G401.6 (cell line): ENCODE measurements around the gene FBXW12.
"Not testable (repeated sequence)": the region's sequence is repeated elsewhere in the genome, so short reads cannot be mapped to it uniquely, and the experiment has no call there.

Experiments used
- FAIRE-seq: peaks from 2 replicates; lab custom pipeline; 2012; peaks lifted over from hg19 to GRCh38; lab: Jason Lieb, UNC

FBXW12 gene

DNA sequence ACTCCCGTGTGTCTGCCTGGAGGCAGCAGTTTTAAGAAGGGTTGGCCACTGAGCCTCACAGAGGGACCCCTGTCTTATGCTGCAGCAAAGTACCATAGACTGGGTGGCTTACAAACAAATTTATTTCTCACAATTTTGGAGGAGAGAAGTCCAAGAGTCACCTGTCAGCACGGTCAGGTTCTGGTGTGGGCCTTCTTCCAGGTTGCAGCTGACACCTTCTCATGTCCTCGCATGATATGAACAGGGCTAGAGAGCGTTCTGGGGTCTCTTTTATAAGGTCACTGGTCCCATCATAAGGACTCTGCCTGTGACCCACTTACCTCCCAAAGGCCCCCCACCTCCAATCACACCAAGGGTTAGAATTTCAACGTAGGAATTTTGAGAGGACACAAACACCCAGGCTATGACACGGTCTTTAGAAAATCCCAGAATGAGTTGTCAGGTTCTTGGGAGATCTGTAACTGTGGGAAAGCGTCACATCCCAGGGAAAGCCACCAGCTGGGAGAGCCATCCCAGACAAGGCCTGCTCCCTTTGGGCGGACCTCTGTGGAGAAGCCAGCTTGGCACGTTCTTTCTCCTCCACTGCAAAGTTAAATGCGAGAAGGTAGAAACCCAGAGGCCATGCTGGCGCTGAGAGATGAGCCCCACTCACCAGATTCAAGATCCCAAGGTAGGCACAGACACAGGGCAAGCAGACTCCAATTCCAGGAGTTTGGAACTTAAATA, at the start of gene FBXW12:
FBXW12 (plus strand) TSS at position 569 of the 726 bp plus-strand sequence. CDS start 549 bp downstream, outside the sequence.
- no peak for FAIRE-seq

- FAIRE-seq, result not testable (repeated sequence)
These were observed 40.1 kb upstream of the FBXW12 start for GRCh38 chr3:48331706-48332435.

DNA sequence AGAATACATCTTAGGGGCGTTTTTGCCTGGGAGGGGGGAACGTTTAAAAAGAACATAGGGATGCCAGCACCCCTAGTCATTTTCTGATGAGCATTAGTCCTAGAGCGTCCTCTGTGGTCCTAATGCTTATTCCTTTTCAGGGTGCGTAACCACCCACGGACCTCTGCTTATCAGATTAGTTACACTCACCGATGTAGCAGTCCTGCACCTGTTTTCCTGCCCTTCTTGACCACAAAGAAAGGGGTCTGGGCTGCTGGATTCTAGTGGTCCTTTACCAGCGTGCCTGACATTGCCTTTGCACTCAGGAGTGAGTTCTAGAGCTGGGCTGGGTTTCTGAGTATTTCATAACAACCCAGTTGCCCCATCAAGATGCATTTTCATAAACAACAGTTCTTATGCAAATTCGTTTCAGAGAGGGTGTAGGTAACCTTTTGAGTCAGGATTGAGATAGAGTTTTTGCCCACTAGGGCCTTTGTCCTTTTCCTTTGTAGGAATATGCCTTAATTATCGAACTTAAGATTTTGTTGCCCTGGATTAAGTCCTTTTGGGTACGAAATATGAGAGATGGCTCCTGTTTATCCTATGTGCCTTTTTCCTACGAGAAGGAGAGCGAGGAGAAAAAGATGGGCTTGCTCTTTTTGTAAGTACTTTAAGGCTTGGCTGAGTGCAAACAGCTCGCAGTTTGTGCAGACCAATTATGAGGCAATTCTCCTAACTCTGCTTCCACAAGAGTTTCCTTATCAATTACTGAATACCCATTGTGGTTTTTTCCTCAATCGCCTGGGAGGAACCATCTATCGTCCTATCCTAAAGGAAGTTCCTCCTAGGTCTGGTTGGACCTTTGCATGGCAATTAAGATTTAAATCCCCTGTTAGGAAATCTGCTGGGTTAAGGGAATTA, 38.4 kb upstream of the FBXW12 start, which contains the start of gene SPINK8:
SPINK8 (minus strand) TSS at position 316 of the 900 bp plus-strand sequence. CDS start 5,320 bp downstream, outside the sequence.
- FAIRE-seq, result not testable (repeated sequence)

DNA sequence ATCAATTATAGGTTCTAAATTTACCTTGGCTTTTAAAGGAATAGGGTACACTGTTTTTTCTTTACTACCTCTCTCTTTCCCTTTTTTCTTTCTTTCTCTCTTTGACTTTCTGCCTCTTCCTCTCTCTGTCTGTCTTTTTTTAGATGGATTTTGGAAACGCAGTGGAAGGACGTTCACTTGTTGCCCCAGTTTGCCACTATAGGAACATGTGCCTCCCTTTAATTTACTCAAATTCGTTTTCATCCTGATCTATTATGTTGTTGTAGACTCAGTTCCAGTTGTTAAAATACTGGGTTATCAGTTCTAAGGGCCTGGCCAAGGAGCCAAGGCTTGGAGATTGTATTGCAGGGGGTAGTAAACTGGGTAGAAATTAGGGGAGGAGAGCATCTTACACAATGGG, 37.4 kb upstream of the FBXW12 start:
- FAIRE-seq, result no peak

DNA sequence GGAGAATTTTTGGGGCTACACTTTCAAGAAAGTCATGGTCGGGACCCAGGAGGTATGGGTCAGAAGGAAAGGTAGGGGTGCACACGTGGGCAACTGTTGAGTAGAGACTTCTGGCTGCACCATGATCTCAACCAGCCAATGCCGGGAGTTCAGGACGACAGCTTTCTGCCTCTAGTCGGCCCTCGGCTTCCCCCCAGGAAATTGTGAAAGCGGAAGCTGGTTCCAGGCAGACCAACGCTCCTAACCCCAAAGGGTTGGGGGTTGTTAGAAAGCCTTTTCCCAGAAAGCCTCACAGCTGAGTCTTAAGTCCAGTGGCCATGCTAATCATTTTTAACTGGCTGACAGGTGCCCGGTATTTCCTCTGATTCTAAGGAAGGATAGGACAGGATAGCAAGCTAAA, 36.7 kb upstream of the FBXW12 start:
- not testable (repeated sequence) for FAIRE-seq

DNA sequence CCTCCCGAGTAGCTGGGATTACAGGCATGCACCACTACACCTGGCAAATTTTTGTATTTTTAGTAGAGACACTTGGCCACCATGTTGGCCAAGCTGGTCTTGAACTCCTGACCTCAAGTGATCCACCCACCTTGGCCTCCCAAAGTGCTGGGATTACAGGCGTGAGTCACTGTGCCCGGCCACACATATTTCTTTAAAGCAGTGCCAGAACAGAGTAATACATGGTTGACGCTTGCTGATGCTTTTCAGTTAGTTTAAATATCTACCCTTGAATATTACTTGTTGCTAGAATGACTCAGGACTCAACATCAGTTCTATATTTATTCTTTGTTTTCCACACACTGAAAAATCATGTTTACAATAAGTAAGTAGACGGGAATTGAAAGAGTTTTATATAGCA, 34.5 kb upstream of the FBXW12 start:
- FAIRE-seq, result not testable (repeated sequence)

DNA sequence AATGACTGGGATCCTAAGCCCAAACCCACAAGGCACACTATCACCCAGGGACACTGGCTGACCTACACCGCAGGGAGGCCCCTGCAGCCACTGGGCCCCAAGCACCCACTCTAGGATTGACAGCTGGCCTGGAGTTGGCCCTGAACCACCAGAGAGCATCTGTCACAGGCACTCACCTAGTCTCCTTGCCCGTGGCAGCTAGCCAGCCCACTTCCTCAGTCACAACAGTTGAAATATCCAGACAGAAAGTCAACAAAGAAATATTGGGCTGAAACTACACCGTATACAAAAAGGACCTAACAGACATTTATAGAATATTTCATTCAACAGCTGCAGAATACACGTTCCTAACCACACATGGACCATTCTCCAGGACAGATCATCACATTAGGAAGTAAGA, 33.4 kb upstream of the FBXW12 start:
- FAIRE-seq, result no peak

- no peak for FAIRE-seq
These were observed 28.6 kb upstream of the FBXW12 start for GRCh38 chr3:48343432-48343831.

- no peak for FAIRE-seq
These were observed 27.0 kb upstream of the FBXW12 start for GRCh38 chr3:48344867-48345507.

DNA sequence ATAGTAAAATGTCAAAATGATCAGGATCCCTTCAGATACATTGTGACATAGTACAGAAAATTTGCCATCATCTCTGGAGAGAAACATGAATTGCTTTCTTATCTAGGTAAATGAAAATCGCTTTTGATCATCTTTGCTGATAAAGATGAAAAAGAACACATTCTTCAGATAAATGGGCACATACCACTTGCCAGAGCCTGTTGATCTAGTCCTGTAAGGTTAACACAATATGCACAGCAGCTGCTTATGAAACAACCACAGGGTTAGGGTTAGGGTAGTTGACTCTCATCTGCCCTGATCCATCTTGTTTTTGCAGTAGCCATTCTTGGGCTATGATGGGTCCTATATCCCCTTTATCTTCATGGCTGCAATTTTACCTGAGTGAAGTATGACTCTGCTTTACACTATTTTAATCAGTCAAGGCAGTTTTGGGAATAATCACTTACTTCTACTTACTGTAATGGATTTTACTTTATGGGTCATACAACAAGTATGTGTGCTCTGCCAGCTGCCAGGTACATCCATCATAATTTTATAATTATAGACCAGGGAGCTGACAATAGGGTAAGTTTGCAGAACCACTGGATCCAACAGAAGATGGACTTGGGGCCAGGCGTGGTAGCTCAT, 26.0 kb upstream of the FBXW12 start:
- FAIRE-seq, result no peak

- no peak for FAIRE-seq
These were observed 24.5 kb upstream of the FBXW12 start for GRCh38 chr3:48347500-48347899.

DNA sequence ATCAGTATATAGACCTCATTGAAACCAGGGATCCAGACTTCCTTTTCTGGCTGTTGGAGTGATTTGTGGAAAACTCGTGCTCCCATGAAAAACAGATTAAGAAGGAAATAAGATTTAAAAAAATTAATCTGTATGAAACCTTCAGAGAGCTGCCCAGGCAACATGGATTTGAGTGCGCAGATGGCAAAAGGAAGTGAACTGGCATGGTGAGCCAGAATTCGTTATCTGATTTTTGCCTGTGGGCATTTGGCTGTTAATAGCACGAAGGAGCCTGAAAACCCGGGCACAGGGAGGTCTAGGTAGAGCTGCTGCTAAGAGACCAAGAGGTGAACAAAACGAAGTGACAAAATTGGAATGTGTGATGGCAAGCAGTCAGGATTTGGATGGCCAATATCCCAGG, 19.5 kb upstream of the FBXW12 start:
- FAIRE-seq, result no peak

DNA sequence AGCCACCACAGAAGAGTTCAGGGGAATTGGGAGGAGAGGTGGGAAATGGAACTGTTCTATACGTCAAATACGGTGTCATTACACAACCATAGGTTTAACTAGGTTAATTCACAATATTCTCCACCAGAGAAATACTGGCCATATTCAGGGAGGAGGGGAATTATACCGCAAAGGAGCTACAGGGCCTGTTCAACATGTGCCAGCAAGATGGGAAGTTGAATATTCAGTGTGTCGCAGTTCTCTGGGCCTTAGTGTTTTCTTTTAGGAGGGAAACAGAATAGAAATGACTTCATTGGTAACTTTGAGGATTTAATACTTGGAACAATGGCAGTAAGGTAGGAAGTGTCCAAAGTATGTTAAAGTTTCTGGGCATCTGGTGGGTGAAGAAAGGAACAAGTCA, 18.0 kb upstream of the FBXW12 start:
- FAIRE-seq, result no peak

DNA sequence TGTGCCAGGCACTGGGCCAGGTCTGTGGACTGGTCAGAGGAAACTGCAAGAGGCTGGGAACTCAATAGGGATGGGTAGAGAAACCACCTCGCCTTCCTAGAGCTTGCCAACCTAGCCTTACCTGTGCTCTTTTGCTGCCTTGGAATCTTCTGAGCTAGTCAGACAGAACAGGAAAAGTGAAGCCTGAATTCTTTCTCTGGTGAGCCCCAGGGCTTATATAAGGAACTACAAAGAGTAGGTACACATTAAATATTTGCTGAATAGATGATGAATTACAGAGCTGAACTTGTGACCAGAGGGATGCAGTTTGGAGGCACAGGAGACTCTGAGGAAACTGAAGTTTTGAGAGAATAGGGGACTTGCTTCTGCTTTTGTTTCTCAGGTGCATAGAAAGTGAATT, 15.6 kb upstream of the FBXW12 start:
- FAIRE-seq, result no peak

GRCh38 chr3:48361928-48362327, 10.1 kb upstream of the FBXW12 start:
- FAIRE-seq, result no peak

DNA sequence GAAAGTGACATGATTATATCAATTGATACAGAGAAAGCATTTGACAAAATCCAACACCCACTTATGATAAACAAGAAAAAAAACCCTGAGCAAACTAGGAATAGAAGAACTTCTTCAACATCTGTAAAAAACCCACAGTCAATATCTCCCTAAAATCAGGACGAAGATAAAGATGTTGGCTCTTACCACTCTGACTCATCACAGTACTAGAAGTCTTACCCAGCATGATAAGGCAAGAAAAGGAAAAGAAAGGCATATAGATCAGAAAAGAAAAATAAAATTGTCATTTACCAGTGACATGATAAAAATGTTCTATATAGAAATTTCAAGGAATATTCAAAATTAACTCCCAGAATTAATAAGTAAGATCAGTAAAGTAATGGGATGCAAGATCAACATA, 7.2 kb upstream of the FBXW12 start:
- FAIRE-seq, result no peak

- no peak for FAIRE-seq
These were observed 4.8 kb upstream of the FBXW12 start for GRCh38 chr3:48367201-48367600.

GRCh38 chr3:48369693-48370332, 2.2 kb upstream of the FBXW12 start:
- no peak for FAIRE-seq

- FAIRE-seq, result no peak
These were observed 1.7 kb upstream of the FBXW12 start for GRCh38 chr3:48370333-48370713.

DNA sequence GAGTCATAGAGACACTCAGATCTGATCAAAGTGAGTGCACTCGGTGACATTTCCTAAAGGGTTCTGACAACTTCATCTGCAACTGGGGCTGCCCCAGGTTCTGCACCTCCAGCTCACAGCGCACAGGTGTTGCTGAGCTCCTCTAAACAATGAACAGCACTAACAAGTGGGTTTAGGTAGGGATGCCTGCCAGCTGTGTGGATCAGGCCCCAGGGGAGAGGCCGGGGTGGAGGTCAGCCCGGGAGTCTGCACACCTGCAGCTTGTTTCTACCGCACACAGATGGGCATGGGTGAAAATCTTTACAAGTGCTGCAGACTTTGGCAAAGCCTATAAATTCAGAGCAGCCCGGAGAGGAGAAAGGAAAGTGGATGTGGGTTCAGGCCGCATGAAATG, 355 bp downstream of the FBXW12 start:
- no peak for FAIRE-seq

DNA sequence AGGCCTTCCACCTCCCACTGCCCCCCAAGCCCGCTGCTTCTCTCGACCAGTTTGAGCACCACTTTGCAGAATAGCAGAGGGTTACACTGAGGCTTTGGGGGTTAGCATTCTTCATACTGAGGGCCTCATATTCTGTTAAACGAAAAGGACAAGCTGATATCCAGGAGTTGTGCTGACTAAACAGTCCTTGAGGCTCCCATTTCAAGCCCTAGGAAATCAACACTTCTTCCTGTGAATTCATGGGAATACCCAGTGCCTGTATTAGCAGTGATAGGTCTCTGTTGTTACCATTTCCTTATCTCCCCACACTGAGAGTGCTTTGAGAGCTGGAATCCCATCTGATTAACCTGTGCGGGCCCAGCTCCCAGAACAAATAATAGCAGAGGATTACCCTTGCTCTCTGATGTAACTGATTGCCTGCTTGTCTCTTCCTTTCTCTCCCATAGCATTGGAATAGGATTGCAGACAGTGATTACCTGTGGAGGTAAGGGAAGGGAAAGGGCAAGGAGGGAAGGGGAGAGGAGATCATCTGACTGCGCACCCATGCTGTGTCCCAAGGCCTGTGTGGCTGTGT, 930 bp downstream of the FBXW12 start:
- FAIRE-seq, result no peak
